RPMI8226 (cell line): ENCODE data around the gene COX4I1.

Experiments
- DNase-seq: peaks from one replicate; pipeline ENCODE4 v3.0.0-alpha.2; 2015

COX4I1 gene

DNA sequence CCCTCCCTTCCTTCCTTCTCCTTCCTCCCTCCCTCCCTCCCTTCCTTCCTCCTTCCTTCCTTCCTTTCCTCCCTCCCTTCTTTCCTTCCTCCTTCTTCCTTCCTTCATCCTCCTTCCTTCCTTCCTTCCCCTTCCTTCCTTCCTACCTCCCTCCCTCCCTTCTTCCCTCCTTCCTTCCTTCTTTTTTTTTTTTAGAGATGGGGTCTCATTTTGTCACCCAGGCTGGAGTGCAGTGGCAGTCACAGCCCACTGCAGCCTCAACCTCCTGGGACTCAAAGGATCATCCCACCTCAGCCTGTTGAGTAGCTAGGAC, 44.6 kb downstream of the COX4I1 start:
- DNase-seq = no peak

DNA sequence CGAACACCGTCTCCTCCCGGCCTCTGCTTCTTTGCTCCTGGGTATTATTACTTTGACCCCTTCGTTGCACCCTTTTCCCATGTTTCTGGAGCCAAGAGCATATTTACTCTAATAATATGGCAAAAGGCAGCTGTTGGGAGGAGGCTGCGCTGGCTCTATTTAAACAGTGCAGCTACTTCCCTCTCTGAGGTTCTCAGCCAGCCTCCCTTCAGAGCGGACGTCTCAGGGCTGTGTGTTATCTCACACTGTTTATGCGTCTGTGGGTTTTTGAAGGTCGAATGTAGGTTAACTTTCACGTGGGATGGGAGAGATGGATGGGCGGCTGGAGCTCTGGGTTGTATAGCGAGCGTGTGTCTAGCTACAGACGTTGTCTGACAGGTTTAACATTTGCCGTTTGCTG, 45.3 kb downstream of the COX4I1 start:
- DNase-seq = no peak

DNA sequence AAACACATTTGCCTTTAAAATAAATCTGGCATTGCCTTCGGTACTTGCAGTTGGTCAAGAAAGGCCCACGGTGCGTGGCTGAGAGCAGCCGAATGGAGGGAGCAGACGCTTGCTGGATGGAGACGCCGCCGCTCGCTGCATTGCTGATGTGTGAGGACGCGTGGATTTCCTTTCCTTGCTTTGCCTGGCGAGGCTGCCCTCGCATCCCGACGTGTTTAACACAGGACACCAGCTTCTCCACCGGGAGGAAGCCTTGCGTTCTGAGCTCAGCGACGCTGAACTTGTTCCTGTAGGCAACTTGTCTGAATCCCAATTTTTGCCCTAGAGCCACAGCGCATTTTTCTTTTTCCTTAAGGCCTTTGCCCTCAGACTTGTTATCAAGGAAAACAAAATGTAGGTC, 45.8 kb downstream of the COX4I1 start:
- DNase-seq = no peak

DNA sequence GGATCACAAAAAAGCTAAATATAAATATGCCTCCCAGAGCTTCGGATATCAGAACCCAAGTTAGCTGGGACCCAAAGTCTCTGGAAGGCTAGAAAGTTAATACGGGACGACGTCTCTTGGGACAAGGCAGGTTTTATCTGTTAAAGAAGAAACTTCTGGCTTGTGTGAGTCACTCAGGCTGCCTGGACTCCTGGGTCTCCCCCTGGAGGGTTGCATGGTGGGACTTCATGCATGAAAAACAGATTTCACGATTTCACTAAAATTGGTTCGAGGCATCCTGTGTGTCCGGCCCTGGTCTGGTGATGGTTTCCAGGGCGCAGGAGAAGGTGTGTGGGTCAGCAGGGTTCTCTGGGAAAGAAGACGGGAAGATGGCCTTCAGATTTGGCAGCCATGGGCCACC, 47.0 kb downstream of the COX4I1 start:
- no peak for DNase-seq

DNA sequence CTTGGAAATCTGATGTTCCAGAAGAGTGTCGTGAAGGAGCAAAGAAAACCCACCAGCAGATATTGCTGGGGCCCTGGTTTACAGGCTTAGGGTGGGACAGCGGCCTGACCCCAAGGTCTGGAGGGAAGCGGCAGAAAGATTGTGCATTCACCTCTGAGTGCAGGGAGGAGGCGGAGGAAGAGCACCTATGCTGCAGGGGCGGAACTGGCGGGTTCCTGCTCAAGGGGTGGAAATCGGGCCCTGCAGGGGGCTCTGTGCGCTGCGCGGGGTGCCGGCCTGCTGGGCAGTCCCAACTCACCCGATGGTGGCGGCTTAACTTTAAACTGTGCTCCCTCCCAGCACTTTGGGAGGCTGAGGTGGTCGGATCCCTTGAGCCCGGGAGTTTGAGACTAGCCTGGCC, 47.5 kb downstream of the COX4I1 start:
- no peak for DNase-seq

DNA sequence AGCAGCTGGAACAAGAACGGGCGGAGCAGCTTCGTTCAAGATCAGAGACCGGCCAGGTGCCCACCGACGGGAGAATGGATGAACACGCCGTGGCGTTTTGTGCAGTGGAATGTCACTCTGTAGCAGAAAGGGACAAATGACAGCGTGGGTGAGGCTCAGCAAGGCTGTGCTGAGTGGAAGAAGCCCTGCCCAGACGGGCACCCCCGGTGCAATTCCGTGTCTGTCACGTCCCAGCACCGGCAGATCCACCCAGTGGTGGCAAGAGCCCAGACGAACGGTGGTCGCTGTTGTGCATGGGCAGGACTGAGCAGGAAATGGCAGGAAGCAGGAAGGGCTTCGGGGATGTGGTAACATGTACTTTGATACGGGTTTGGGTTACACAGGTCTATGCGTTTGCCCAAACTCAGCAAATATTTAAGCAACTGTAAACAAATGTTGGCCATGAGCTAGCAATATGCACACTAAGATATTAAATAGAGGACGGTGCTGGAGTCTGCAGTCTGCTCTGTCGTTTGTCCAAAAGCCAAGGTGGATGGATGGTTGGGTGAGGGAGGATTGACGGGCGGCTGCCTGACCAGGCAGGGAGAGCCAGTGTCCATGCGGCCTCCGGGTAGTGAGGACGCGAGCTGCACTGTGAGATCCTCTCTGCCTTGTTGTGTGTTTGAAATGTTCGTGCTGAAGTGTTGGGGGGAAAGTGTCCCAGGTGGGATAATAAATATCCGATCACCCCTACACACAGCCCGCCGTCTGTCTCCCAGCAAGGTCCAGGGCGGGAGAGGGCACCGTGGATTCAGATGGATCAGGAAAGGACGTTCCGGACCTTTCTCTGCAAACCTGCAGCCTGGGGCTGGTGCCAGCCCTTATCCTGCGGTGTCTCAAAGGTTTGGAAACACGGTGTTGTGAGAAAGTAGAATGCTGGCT, 48.4 kb downstream of the COX4I1 start:
- DNase-seq = no peak

DNA sequence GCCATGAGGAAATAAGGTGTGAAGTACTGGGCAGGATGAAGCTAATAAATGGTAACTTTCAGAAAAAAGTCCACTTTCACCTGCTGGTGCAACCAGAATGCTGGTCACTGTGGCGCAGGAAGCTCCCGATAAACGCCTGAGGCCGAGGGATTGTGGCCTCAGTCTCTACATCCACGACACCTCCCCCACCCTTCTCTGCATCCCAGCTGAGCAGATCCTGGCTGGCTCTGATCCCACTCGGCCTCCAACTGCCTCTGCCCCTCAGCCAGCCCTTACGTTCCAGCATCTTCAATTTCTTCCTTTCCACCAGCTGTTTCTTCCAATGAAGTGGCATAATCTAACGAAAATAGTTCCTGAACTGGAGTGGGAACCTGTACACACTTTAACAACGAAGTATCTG, 49.5 kb downstream of the COX4I1 start:
- DNase-seq = no peak

DNA sequence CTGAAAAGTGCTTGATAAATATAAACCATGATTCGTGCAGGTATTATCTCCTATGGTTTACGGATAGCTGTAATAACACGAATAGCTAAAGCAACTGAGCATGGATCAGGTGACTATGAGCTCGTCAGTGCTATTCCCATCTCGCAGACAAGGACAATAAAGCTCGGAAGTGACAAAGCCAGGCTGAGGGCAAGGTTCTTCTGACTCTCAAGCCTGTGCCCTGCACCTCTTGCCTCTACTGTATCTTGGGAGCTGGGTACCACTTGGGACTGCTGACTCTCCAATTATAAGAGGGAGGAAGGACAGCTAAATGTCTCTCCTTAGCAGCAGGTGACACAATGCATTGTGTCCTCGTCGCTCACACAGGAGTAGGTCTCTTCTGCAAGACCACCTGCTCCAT, 49.9 kb downstream of the COX4I1 start:
- DNase-seq = no peak

DNA sequence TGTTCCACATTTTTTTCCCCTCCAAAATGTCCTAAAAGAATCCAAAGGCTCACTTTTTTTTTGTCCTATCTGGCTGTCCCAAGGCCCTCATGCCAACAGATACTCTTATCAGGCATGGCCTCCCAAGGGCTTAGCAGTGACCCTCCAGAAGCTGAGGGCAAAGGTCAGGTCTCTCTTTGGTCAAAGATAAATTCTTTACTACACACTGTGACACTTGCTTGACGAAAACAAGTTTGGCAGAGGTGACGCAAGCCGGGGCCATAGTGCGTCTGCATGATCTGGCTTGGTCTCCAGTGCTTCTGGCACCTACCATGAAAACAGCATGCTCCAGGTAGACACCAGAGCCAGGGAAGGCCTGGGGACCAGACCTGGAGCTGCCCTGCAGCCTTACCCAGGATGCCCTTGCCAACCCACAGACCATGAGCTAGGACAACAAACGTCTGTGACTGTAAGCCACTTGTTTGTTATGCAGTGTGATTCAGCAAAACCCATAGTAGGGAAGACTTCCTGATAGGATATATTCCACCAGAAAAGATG, 50.9 kb downstream of the COX4I1 start:
- DNase-seq = no peak

DNA sequence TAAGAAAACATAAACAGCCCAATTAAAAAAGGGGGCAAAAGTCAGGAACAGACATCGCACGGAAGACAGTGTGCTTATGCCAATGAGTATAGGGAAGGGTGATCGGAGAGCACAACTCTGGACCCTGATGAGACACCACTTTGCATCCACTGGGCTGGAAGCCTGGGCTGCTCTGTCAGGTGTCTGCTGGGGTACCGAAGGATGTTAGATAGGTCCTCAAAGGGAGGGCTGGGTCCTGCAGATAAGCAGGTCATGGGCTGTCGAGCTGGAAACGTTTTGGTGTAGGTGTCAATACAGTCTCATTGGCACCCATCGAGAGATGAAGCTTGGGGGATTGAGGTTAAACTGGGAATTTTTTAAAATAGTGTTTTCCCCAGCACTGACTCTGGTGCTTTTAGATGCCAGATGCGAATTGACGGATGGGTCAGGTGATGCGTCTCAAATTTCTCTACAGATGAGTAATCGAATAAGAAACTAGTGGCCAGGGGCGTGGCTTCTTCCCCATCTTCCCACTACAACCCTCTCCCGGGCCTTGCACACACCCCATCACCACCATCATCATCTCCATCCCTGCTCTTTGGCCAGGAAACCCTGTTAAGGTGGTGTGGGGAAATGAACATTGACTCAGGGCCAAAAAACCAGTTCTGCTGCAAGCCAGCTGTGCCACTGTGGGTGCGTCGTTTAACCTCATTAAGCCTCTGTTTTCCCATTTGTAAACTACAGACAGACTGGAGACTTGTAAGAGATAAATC, 51.7 kb downstream of the COX4I1 start:
- DNase-seq = no peak

DNA sequence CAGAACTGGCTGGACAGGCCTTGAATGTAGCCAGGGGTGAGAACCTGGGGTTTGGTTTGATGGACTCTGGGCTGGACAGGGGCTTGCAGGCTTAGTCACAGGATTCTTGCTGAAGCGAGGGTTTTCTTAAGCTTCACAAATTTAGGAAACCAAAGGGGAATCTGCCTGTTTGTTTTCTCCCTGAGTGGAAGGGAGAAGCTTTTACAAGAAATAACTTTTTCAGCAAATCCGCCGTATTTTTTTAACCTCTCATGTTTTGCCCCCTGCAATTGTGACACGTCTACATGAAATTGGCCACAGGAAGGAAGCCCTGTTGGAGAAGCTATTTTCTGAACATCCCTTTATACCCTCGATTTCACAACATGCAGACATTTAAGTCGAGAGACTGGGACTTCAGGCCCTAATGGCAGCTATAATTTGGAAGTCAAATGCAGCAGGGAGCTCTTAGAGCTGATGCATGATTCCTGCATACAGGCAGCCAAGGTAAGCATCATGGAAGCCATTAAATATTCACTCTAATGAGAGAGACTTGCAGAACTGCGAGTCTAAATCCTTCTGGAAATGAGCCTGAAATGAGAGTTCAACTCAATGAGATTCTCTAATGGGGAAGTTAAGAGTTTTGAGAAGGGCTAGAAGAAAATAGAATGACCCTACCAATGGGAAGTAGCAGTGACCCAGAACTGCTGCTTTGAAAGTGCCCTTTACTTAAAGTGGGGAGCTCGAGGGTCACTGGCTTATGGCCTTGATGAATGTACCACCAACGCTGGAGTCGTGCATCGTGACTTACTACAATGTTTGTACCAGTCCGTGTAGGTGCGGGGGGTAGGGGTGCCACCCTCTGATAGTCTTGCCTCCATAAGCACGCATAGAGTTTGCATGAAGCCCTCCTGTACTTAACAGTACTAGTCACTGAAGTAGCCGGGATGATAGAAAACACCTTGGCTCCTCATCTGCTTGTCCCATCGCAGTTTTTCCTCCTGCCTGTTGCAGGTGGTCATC, 54.4 kb downstream of the COX4I1 start:
- no peak for DNase-seq

DNA sequence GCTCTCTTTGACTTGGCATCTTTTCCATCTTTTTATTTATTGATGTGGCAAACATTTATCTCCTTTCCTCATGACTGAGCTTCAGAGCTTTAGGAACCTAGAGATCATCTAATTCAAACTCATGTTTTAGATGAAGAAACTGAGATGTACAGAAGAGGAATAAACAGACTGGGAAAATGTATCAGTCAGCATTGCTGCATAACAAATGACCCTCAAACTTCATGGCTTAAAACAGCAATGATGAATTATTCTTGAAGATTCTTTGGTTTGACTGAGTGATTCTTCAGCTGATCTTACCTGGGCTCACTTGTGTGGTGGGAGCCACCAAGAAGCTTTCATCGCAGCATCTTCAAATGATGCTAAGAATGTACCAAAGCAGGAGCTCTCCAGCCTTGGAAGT, 55.4 kb downstream of the COX4I1 start:
- no peak for DNase-seq

DNA sequence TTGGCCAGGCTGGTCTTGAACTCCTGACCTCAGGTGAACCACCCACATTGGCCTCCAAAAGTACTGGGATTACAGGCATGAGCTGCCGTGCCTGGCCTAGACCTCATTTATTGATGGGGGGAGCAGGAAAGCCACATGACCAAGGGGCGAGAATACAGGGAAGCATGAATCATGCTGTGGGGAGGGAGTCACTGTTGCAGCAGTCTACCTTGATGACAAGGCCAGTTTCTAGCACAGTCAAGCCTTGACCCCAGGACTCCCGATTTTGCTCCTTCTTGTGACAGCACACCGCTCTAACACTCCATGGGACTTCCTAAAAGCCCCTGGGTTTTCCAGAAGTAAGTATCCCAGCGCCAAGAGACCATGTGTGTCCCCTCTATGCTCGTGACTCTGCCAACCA, 56.6 kb downstream of the COX4I1 start:
- no peak for DNase-seq

DNA sequence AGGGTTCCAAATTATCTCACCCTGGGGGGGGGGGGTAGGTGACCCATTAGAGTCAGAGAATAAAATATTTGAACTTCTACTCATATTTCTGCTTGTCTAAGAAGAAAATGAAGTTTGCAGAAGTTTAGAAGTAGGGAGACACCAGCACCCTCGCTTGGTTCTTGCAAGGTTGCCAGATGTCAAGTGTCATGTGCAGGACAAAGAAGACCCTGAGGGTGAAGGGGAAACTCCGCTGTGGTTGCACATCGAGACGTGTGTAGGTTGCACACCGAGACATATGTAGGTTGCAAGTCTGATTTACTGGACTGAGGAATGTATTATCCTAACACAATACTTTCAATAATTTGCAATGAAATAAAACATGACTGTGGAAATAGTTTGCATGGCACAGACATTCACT, 57.1 kb downstream of the COX4I1 start:
- DNase-seq = no peak
